ENCODE results near the gene RAB2B. TPM values are rescaled to one million over a fixed set of nuclear protein-coding genes. Genes with fewer than 3 reads are reported as not detected.
A peak's percentile ranks its signal among the peaks of the same experiment; 100 is the strongest.

RAB2B gene
- total RNA-seq = 30.2 and 31.6 TPM in 2 replicates
- long read RNA-seq = 0 reads

DNA sequence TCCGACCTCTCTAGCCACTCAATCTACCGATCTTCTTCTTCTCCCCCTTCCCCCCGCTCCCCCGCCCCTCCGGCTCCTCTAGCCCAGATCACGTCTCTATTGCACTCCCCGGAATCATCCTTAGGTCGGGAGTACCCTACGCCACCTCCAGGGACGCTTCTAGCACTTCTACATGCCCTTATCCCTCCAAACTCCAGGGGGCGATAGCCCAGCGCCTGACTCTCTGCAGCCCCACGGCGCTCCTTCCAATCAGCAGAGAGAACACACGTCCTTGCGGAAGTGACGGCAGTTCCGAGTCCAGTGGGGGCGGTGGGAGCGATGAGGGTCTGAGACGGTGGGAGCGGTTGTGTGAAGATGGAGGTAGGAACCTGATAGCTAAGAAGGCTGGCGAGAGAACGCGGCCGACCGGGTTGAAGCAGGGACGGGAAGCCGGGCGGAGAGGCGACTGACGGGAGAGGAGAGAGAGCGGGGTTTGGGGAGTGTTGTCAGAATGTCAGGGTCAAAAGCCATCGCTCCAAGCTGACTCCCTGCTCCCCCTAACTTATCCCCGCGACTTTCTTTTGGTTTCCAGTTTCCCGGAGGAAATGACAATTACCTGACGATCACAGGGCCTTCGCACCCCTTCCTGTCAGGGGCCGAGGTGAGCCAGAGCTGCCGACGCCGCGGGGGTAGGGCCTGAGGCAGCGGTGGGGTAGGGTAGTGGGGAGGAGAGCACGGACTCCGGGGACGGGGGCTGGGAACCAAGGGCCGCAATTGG, at the start of gene RAB2B, which contains the start of gene TOX4:
Gene RAB2B, minus strand, starts transcription at position 35 of the 757 bp plus-strand sequence. CDS start 87 bp downstream, outside the sequence.
Gene TOX4, plus strand, starts transcription at position 271 of the 757 bp plus-strand sequence. Its CDS starts 84 bp downstream, at position 355.
- H3K4me1 Mint-ChIP-seq = peaks cover 29% of the 10 kb centered on the region
- H3K27ac Mint-ChIP-seq (ENCODE audit: unreplicated experiment) = peak within 1 kb of the TSS; percentile 91
- peaks cover 2% of the 10 kb centered on the region for H3K36me3 Mint-ChIP-seq (ENCODE audit: low read depth)
- no peaks in the 10 kb centered on the region for H3K9me3 Mint-ChIP-seq
- DNase-seq (ENCODE audit: low read depth, low spot score) = peak; percentile 92
- TF ChIP-seq CTCF (conservative IDR thresholded peaks at IDR 0.05) = peak; percentile 93
- peak within 1 kb of the TSS; percentile 98 for H3K4me3 Mint-ChIP-seq
- H3K27me3 Mint-ChIP-seq (ENCODE audit: low read depth) = no peaks in the 10 kb centered on the region

- Mint-ChIP-seq H3K27me3 (ENCODE audit: low read depth) (no peaks in the 10 kb centered on the region), H3K4me3 (peak within 1 kb of the TSS; percentile 93), H3K9me3 (no peaks in the 10 kb centered on the region), H3K36me3 (ENCODE audit: low read depth) (peaks cover 29% of the 10 kb centered on the region), H3K27ac (ENCODE audit: unreplicated experiment) (peak within 1 kb of the TSS; percentile 81), H3K4me1 (peaks cover 70% of the 10 kb centered on the region)
- DNase-seq (ENCODE audit: low read depth, low spot score) = peak; percentile 76
- TF ChIP-seq CTCF (conservative IDR thresholded peaks at IDR 0.05) = no peak
Observed at GRCh38 chr14:21525962-21526671, 49.4 kb upstream of the RAB2B start, which contains the start of gene SALL2. TSS of gene SALL2 (minus strand) at chr14:21526346. CDS start at chr14:21526127, 219 bp downstream.

GRCh38 chr14:21525571-21525961, 48.8 kb upstream of the RAB2B start:
- Mint-ChIP-seq H3K4me1 (peaks cover 71% of the 10 kb centered on the region), H3K36me3 (ENCODE audit: low read depth) (peaks cover 33% of the 10 kb centered on the region), H3K27ac (ENCODE audit: unreplicated experiment) (peak overlapping the region; percentile 81), H3K9me3 (no peaks in the 10 kb centered on the region), H3K4me3 (peak overlapping the region; percentile 93), H3K27me3 (ENCODE audit: low read depth) (no peaks in the 10 kb centered on the region)
- DNase-seq (ENCODE audit: low read depth, low spot score) = no peak
- TF ChIP-seq CTCF (conservative IDR thresholded peaks at IDR 0.05) = no peak

- Mint-ChIP-seq H3K27ac (ENCODE audit: unreplicated experiment) (peak overlapping the region; percentile 81), H3K4me1 (peaks cover 76% of the 10 kb centered on the region), H3K9me3 (no peaks in the 10 kb centered on the region), H3K27me3 (ENCODE audit: low read depth) (no peaks in the 10 kb centered on the region), H3K36me3 (ENCODE audit: low read depth) (peaks cover 37% of the 10 kb centered on the region), H3K4me3 (peak overlapping the region; percentile 93)
- no peak for TF ChIP-seq CTCF (conservative IDR thresholded peaks at IDR 0.05)
- DNase-seq (ENCODE audit: low read depth, low spot score) = no peak
Observed at GRCh38 chr14:21524575-21525490, 48.1 kb upstream of the RAB2B start.

GRCh38 chr14:21523203-21523602, 46.4 kb upstream of the RAB2B start:
- peaks cover 37% of the 10 kb centered on the region for H3K36me3 Mint-ChIP-seq (ENCODE audit: low read depth)
- no peaks in the 10 kb centered on the region for H3K27me3 Mint-ChIP-seq (ENCODE audit: low read depth)
- H3K4me3 Mint-ChIP-seq = peak overlapping the region; percentile 88
- H3K27ac Mint-ChIP-seq (ENCODE audit: unreplicated experiment) = peak overlapping the region; percentile 62
- DNase-seq (ENCODE audit: low read depth, low spot score) = no peak
- H3K9me3 Mint-ChIP-seq = no peaks in the 10 kb centered on the region
- no peak for TF ChIP-seq CTCF (conservative IDR thresholded peaks at IDR 0.05)
- peaks cover 72% of the 10 kb centered on the region for H3K4me1 Mint-ChIP-seq
